Measurements from ENCODE around the gene VGLL4.

DNA sequence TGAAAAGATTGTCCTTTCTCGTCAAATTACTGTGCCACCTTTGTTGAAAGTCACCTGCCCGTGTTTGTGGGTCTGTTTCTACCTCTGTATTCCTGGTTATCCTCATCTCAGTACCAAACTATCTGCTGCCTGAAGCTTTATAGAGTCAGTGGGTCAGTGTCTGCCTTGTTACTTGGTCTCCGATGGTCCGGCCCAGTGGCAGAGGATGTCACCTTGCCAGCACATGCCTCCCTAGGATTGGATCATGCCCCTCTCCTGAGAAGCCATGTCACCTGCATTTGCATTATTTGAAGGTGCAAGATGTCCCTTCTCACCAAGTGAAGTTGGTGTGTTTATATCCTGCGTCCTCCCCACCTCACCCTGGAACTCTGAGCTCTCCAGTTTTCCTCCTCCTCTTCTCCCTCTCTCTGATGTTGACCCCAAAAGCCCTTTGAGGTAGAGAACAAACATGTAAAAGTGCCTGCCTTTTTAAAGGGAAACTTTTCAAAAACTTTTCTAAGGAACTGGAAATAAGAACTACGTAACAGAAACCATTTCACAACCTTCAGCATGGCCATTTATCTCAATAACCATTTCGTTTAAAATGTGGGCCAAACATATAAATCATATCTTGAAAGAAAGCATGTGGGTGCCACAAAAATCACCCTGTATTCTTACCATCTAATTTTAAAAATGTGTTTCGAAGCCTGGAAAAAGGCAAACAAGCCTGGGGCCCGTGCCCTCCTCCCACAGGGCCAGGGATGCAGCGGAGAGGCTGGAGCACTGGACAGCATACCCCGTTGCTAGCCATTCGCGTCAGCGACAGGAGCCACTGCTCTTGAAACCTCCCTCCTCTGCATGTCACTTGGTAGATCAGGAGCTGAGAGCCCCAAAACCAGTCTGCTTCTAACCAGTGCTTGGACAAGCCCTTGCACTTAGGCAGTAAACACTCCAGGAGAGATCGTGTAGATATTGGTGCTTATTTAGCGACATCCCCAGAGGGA, 102.1 kb downstream of the VGLL4 start:
- TF ChIP-seq YY1 (IDR thresholded peaks at IDR 0.05; ENCODE audit: insufficient read depth, insufficient read length) (no peak), ZNF274 (IDR thresholded peaks at IDR 0.05; ENCODE audit: low read depth, low read length) (no peak), SUZ12 (IDR thresholded peaks at IDR 0.05; ENCODE audit: extremely low read depth, insufficient read depth, insufficient read length) (no peak)
